HG03025 (cell line): ENCODE results near the gene IGSF8.

ENCODE experiments used
- ATAC-seq: cut with Tn5 transposase; IDR thresholded peaks from one replicate; pipeline ENCODE4 v1.9.1; 2021; ENCODE audit warnings: mild to moderate bottlenecking, moderate library complexity; ENCODE audit not compliant: unreplicated experiment, low FRiP score

The IGSF8 gene

GRCh38 chr1:160092366-160093068, 5.9 kb downstream of the IGSF8 start:
- no peak for ATAC-seq

GRCh38 chr1:160091666-160092223, 6.7 kb downstream of the IGSF8 start:
- ATAC-seq: no peak

GRCh38 chr1:160090760-160091159, 7.7 kb downstream of the IGSF8 start:
- no peak for ATAC-seq

GRCh38 chr1:160089883-160090282, 8.5 kb downstream of the IGSF8 start:
- no peak for ATAC-seq

- ATAC-seq: no peak
Measured at GRCh38 chr1:160087118-160087662, 11.2 kb downstream of the IGSF8 start.

- no peak for ATAC-seq
Measured at GRCh38 chr1:160086456-160086892, 11.9 kb downstream of the IGSF8 start.

- ATAC-seq: no peak
Measured at GRCh38 chr1:160085686-160086455, 12.5 kb downstream of the IGSF8 start.

GRCh38 chr1:160084771-160085321, 13.6 kb downstream of the IGSF8 start:
- ATAC-seq: no peak

- ATAC-seq: no peak
Measured at GRCh38 chr1:160083968-160084770, 14.2 kb downstream of the IGSF8 start.

- ATAC-seq: no peak
Measured at GRCh38 chr1:160082926-160083325, 15.5 kb downstream of the IGSF8 start.

GRCh38 chr1:160082487-160082886, 15.9 kb downstream of the IGSF8 start:
- ATAC-seq: no peak

- ATAC-seq: no peak
Measured at GRCh38 chr1:160081261-160081936, 17.0 kb downstream of the IGSF8 start, which contains the start of gene KCNJ9. KCNJ9 (plus strand) TSS chr1:160081538; CDS start chr1:160084031, 2,493 bp downstream.

GRCh38 chr1:160080381-160081100, 17.9 kb downstream of the IGSF8 start:
- ATAC-seq: no peak

- ATAC-seq: no peak
Measured at GRCh38 chr1:160079448-160079847, 19.0 kb downstream of the IGSF8 start.

GRCh38 chr1:160078512-160079195, 19.8 kb downstream of the IGSF8 start:
- no peak for ATAC-seq

GRCh38 chr1:160077486-160077885, 20.9 kb downstream of the IGSF8 start:
- ATAC-seq: no peak

- no peak for ATAC-seq
Measured at GRCh38 chr1:160076295-160076694, 22.1 kb downstream of the IGSF8 start.

- no peak for ATAC-seq
Measured at GRCh38 chr1:160075836-160076235, 22.6 kb downstream of the IGSF8 start.
